IPS DF 6.9 (cell line): Measurements from ENCODE around the gene CIRBP.

Experiments
- DNase-seq: peaks from one replicate; pipeline ENCODE4 v3.0.0-alpha.2; 2013; ENCODE audit warnings: low read depth, low spot score
- H3K27ac ChIP-seq: one replicate; pipeline ENCODE4 v1.5.1; 2013; ENCODE audit warnings: low read length, control low read depth
- H3K27me3 ChIP-seq: 2 replicates; pipeline ENCODE4 v1.6.1; 2013; ENCODE audit warnings: mild to moderate bottlenecking, low read length; ENCODE audit not compliant: control insufficient read depth, insufficient read depth
- H3K36me3 ChIP-seq: 2 replicates; pipeline ENCODE4 v1.6.1; 2013; ENCODE audit warnings: low read length; ENCODE audit not compliant: control insufficient read depth, insufficient read depth
- H3K4me1 ChIP-seq: 2 replicates; pipeline ENCODE4 v1.6.1; 2013; ENCODE audit warnings: low read length; ENCODE audit not compliant: control insufficient read depth, insufficient read depth
- H3K4me3 ChIP-seq: 2 replicates; pipeline ENCODE4 v1.5.1; 2013; ENCODE audit warnings: mild to moderate bottlenecking, low read length
- H3K9me3 ChIP-seq: 2 replicates; pipeline ENCODE4 v1.6.1; 2013; ENCODE audit warnings: low read length, inconsistent platforms; ENCODE audit not compliant: control insufficient read depth, insufficient read depth
- WGBS: extraction: QIAGEN DNeasy Blood & Tissue Kit; methylation state at CpG from one replicate; pipeline ENCODE4 v1.1.7; 2013; ENCODE audit warnings: mixed read lengths, missing lambda C conversion rate; ENCODE audit not compliant: insufficient read length, insufficient coverage; 5-methylcytosine and 5-hydroxymethylcytosine counted together

Gene CIRBP

DNA sequence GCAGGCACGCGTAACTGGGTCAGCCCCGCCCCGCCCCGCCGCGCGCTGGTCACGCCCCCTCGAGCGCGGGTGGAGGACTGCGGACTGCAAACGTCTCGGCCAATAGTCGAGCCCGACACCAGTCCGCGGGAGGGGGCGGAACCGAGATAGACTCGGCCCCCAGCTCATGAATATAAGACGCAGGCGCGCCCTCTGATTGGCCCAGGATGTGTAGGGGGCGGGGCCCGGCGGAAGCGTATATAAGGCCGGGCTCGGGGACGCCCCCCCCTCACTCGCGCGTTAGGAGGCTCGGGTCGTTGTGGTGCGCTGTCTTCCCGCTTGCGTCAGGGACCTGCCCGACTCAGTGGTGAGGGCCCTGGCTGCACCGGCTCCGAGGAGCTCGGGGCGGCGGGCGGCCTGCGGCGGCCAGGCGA lies at the start of gene CIRBP:
TSS of gene CIRBP (plus strand) at position 268 of the 413 bp plus-strand sequence. CDS start 1,602 bp downstream, outside the sequence.
- Histone ChIP-seq H3K36me3 (peaks cover 32% of the 10 kb centered on the region), H3K27ac (no peak within 1 kb of the TSS), H3K4me3 (peak within 1 kb of the TSS; percentile 79), H3K4me1 (peaks cover 14% of the 10 kb centered on the region), H3K27me3 (no peaks in the 10 kb centered on the region), H3K9me3 (no peaks in the 10 kb centered on the region)
- no peak for DNase-seq
- no CpG with 5 or more reads among the region's 50 CpGs for WGBS

DNA sequence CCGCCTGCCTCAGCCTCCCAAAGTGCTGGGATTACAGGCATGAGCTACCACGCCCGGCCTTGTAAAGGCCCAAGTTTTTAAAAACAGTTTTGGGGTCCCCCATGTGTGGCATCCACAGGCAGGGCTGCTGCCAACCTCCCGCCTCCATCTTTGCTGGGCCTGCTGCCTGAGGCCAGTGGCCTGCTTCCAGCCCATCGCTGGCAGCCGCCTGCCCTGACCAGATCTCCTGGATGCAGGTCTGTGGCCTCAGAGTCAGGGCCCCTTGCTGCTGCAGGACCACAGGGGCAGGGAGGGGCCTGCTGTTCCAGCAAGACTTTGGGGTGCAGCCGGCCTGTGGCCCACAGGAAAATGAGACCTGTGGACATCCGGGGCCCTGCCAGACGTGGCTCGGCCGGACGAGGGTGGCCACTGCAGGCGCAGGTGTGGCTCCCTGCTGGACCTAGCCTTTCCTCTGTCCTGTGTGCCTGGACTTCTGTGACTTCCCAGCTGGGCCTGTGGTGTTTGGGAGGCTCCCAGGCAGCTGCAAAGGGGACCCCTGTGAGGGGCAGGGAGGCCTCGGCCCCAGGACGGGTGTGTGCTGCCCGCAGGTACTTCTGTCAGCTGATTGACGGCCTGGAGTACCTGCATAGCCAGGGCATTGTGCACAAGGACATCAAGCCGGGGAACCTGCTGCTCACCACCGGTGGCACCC lies 49.2 kb upstream of the CIRBP start:
- no peak overlapping the region for H3K27ac ChIP-seq
- no peaks in the 10 kb centered on the region for H3K4me1 ChIP-seq
- H3K9me3 ChIP-seq: no peaks in the 10 kb centered on the region
- no peak overlapping the region for H3K4me3 ChIP-seq
- H3K36me3 ChIP-seq: peaks cover 10% of the 10 kb centered on the region; the same call in 1 of the 2 replicates
- DNase-seq: no peak
- WGBS: no CpG with 5 or more reads among the region's 19 CpGs
- no peaks in the 10 kb centered on the region for H3K27me3 ChIP-seq

DNA sequence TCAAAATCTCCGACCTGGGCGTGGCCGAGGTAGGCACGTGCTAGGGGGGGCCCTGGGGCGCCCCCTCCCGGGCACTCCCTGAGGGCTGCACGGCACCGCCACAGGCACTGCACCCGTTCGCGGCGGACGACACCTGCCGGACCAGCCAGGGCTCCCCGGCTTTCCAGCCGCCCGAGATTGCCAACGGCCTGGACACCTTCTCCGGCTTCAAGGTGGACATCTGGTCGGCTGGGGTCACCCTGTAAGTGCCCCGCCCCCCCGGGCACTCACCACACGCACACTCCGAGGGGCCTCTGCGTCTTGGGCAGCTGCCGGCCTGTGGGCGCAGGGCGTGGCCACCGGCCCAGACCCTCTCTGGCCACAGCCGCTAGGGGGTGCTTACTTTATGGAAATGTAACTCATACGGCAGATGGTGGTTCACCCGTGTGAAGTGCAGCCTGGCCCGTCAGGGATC lies 48.6 kb upstream of the CIRBP start:
- no peaks in the 10 kb centered on the region for H3K9me3 ChIP-seq
- H3K4me3 ChIP-seq: no peak overlapping the region
- DNase-seq: no peak
- no peaks in the 10 kb centered on the region for H3K4me1 ChIP-seq
- H3K36me3 ChIP-seq: peaks cover 10% of the 10 kb centered on the region; the same call in 1 of the 2 replicates
- H3K27me3 ChIP-seq: no peaks in the 10 kb centered on the region
- H3K27ac ChIP-seq: no peak overlapping the region
- WGBS: no CpG with 5 or more reads among the region's 33 CpGs

DNA sequence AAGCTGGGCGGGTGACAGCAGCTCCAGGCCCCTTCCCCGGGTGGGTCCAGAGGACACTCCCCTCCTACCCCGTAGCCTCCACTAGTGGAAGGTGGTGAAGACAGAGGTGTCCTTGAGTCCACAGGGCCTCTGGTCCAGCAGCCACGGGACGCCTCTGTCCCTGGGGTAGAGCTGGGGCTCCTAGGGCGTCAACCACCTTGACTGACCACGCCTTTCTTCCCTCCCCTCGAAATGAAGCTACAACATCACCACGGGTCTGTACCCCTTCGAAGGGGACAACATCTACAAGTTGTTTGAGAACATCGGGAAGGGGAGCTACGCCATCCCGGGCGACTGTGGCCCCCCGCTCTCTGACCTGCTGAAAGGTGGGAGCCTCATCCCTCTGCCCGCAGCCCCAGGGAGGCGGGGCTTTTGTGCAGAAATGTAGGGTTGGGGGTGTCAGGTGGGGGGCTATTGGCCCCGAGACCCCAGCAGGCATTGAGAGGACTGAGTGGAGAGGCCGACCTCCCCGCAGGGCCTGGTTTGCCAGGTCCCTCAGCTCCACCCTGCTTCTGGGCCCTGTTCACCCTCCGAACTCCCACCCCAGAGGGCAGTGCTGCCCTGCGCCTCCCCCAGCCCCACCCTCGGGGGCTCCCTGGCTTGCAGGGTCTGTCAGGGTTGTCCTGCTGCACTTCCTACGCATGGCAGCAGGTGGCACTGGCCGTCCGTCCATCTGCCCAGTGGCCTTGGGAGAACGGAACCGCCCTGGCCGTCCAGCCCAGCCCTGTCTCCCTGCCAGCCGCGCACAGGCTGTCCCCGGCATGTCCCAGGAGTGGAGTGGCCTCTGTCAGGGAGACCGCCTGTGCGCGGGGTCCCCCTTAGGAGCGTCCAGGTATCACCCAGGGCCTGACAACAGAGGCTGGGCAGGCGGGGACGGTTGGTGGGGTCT lies 47.9 kb upstream of the CIRBP start:
- no peak overlapping the region for H3K27ac ChIP-seq
- WGBS: no CpG with 5 or more reads among the region's 38 CpGs
- DNase-seq: no peak
- H3K9me3 ChIP-seq: no peaks in the 10 kb centered on the region
- no peaks in the 10 kb centered on the region for H3K27me3 ChIP-seq
- H3K4me3 ChIP-seq: no peak overlapping the region
- no peaks in the 10 kb centered on the region for H3K4me1 ChIP-seq
- peaks cover 10% of the 10 kb centered on the region; the same call in 1 of the 2 replicates for H3K36me3 ChIP-seq

DNA sequence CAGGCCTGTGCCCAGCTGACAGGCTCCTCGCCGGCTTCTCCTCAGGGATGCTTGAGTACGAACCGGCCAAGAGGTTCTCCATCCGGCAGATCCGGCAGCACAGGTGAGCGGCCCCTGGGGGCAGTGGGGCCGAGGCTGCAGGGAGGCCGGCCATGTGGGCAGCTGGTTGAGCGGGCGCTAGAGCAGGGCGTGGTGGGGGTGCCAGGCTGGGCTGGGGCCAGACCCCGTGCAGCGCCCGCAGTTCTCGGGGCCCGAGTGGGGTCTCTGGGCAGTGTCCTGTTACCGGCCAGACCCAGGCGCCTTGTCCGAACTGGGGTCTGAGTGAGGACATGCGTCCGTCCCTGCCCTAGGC lies 47.3 kb upstream of the CIRBP start:
- Histone ChIP-seq H3K36me3 (peaks cover 15% of the 10 kb centered on the region), H3K9me3 (no peaks in the 10 kb centered on the region), H3K4me3 (no peak overlapping the region), H3K4me1 (no peaks in the 10 kb centered on the region), H3K27me3 (no peaks in the 10 kb centered on the region), H3K27ac (no peak overlapping the region)
- no peak for DNase-seq
- no CpG with 5 or more reads among the region's 22 CpGs for WGBS

DNA sequence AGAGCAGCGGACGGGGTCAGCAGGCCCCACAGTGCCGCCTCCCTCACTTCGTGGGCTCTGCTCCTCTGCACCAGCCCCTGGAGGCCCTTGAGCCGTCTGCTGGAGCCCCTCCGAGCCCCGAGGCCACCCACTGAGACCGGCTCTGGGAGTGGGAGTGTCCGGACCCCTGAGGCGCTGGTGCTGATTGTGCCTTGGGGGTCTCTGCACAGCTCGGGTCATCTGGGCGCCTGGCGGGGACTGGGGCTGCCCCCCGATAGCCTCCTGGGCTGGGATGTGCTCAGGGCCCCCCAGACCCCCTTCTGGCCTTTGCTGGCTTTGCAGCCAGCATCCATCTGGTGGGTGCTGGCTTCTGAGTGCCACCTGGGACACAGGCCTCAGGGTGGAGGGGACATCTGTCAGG lies 46.7 kb upstream of the CIRBP start:
- H3K4me1 ChIP-seq: no peaks in the 10 kb centered on the region
- no peak for DNase-seq
- H3K27me3 ChIP-seq: no peaks in the 10 kb centered on the region
- H3K9me3 ChIP-seq: no peaks in the 10 kb centered on the region
- no peak overlapping the region for H3K4me3 ChIP-seq
- H3K36me3 ChIP-seq: peaks cover 15% of the 10 kb centered on the region
- WGBS: no CpG with 5 or more reads among the region's 14 CpGs
- no peak overlapping the region for H3K27ac ChIP-seq

DNA sequence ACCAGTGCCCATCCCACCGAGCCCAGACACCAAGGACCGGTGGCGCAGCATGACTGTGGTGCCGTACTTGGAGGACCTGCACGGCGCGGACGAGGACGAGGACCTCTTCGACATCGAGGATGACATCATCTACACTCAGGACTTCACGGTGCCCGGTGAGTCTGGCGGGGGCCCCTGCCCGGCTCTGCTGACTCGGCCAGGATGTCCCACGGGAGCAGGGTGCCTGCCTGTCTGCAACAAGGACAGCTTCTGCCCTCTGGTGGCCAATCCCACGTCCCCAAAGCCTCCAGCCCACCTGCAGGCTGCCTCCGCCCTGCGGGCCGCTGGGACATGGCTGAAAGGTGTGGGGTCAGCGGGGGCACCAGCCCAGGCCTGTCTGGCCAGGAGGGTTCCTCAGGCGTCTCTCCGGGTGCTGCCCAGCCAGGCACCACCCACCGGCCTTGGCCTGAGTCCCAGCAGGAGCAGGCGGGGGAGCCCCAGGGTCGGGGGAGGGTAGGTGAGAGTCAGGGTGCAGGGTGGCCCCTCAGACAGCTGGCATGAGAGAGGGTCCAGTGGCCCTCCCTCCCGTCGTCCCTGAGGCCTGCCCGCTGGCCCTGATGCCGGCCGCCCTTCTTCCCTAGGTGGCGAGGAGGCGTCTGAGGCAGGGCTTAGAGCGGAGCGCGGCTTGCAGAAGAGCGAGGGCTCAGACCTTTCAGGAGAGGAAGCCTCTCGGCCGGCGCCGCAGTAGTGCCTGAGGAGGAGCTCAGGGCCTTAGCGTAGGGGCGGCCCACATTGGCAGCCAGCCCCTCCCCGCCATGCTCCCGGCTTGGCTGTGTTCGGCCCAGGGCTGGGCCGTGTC lies 45.9 kb upstream of the CIRBP start:
- no peak overlapping the region for H3K4me3 ChIP-seq
- no peak overlapping the region for H3K27ac ChIP-seq
- no peaks in the 10 kb centered on the region for H3K4me1 ChIP-seq
- WGBS: no CpG with 5 or more reads among the region's 48 CpGs
- no peaks in the 10 kb centered on the region for H3K9me3 ChIP-seq
- no peak for DNase-seq
- H3K36me3 ChIP-seq: peaks cover 22% of the 10 kb centered on the region
- H3K27me3 ChIP-seq: no peaks in the 10 kb centered on the region

DNA sequence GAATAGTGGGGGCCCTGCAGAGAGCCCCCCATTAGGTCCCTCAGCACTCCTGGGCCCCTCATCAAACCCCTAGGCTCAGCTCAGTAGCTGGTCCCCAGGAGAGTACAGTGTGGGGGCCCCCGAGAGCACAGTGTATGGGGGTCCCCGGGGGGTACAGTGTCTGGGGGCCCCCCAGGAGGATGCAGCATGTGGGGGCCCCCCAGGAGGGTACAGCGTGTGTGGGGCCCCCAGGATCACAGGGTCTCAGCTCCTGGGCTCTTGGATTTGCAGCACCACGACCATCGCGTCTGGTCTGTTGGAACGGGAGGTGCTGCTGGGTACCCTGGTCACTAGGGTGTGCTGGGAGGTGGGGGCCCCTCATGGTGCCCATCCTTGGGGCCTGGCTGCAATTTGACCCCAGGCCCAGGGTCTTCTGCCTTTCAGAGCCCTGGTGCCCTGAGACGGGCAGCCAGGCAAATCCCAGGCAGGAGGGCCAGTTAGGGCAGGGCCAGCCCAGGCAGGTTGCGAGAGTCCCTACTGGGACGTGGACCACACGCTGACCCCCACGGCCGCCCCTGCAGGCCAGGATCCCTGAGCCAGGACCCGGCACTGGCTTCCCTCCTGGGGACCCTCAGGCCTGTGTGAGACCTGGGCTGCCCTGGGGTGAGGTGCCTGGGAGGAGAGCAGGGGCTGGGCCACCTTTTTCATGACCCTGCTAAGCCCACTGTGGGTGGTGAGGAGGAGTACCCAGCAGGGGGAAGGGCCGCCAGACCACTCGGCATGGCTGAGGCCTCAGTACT lies 44.9 kb upstream of the CIRBP start:
- Histone ChIP-seq H3K4me3 (no peak overlapping the region), H3K4me1 (no peaks in the 10 kb centered on the region), H3K36me3 (peaks cover 28% of the 10 kb centered on the region), H3K9me3 (no peaks in the 10 kb centered on the region), H3K27me3 (no peaks in the 10 kb centered on the region), H3K27ac (no peak overlapping the region)
- no peak for DNase-seq
- no CpG with 5 or more reads among the region's 16 CpGs for WGBS

DNA sequence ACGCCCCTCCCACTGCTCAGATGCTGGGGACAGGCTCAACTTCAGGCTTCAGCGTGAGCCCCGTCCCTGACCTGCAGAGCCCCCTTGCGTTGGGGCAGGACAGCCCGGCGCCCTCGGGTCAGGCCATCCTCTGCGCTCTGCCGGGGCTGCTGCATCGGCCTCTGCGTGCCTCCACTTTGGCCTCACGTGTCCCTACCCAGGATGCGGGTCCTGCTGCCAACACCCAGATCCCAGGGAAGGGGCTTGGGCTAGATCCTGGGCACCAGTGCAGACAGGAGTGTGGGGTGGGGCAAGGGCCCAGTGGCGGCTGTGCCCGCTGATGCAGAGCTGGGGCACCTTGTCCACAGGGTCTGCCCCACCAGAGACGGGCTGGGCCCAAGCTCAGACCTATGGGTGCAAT lies 44.3 kb upstream of the CIRBP start:
- no CpG with 5 or more reads among the region's 16 CpGs for WGBS
- DNase-seq: no peak
- Histone ChIP-seq H3K4me3 (no peak overlapping the region), H3K27me3 (no peaks in the 10 kb centered on the region), H3K9me3 (no peaks in the 10 kb centered on the region), H3K27ac (no peak overlapping the region), H3K4me1 (no peaks in the 10 kb centered on the region), H3K36me3 (peaks cover 34% of the 10 kb centered on the region)
